Body of pancreas (tissue), 4 donors: ENCODE results near the gene COG8.

Source experiments
- POLR2A ChIP-seq, 3 donors: fragments of 450-650 bp; IDR thresholded peaks; one replicate each; pipeline ENCODE4 v1.6.1; 2016; ENCODE audit warnings: antibody characterized with exemption in 3 of 3, mild to moderate bottlenecking in 2 of 3
- TF ChIP-seq, protein P1 (sequence below), 7 experiments: fragments of 450-650 bp in 4 of 7; fragments of 200-600 bp in 3 of 7; sonication (generic) in 3 of 7; IDR thresholded peaks; one replicate each; pipeline ENCODE4 v1.5.1; 2016 to 2019; ENCODE audit warnings: antibody characterized with exemption in 7 of 7

- TF ChIP-seq, protein P1, sequence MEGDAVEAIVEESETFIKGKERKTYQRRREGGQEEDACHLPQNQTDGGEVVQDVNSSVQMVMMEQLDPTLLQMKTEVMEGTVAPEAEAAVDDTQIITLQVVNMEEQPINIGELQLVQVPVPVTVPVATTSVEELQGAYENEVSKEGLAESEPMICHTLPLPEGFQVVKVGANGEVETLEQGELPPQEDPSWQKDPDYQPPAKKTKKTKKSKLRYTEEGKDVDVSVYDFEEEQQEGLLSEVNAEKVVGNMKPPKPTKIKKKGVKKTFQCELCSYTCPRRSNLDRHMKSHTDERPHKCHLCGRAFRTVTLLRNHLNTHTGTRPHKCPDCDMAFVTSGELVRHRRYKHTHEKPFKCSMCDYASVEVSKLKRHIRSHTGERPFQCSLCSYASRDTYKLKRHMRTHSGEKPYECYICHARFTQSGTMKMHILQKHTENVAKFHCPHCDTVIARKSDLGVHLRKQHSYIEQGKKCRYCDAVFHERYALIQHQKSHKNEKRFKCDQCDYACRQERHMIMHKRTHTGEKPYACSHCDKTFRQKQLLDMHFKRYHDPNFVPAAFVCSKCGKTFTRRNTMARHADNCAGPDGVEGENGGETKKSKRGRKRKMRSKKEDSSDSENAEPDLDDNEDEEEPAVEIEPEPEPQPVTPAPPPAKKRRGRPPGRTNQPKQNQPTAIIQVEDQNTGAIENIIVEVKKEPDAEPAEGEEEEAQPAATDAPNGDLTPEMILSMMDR (IDR thresholded peaks at IDR 0.05) = no peak
- no peak for TF ChIP-seq POLR2A (IDR thresholded peaks at IDR 0.05)
Observed at GRCh38 chr16:69307856-69308255, 31.5 kb downstream of the COG8 start.
